Hepatocyte (in vitro differentiated cells): ENCODE measurements around the gene SPRED2.

Source experiments
- EZH2 ChIP-seq: fragments of 200-600 bp; sonication (generic); IDR thresholded peaks from 2 replicates; pipeline ENCODE4 v1.6.1; 2016; ENCODE audit warnings: antibody characterized with exemption, mild to moderate bottlenecking, borderline replicate concordance
- TF ChIP-seq, protein P1 (sequence below): fragments of 200-600 bp; sonication (generic); IDR thresholded peaks from 2 replicates; pipeline ENCODE4 v1.5.1; 2016; ENCODE audit warnings: antibody characterized with exemption, mild to moderate bottlenecking; ENCODE audit not compliant: poor library complexity

DNA sequence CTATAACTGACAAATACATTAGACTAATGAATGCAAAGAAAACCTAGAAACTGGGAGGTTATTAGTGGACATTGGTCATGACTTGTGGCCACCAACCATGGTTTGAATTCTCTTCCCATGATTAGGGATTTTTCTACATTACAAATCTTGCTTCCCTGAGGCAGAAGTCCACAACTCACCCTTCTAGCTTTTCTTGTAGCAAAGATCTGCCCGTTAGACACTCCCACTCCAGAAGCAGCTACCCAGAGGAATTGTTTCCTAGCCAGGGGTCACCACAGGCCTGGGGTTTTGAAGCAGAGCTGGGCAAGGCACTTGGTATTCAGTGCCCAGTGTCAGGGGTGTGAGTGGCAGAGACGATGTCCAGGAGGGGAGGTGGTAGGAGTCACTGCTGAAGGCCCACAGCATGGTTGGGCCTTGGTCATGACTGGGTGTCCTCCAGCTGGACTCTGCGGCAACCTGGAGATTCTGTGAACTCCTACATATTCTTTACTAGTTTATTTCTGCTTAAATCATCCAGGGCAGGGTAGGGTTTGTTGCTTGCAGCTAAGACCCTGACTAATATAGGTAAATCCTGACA, 149.8 kb downstream of the SPRED2 start:
- TF ChIP-seq, protein P1, sequence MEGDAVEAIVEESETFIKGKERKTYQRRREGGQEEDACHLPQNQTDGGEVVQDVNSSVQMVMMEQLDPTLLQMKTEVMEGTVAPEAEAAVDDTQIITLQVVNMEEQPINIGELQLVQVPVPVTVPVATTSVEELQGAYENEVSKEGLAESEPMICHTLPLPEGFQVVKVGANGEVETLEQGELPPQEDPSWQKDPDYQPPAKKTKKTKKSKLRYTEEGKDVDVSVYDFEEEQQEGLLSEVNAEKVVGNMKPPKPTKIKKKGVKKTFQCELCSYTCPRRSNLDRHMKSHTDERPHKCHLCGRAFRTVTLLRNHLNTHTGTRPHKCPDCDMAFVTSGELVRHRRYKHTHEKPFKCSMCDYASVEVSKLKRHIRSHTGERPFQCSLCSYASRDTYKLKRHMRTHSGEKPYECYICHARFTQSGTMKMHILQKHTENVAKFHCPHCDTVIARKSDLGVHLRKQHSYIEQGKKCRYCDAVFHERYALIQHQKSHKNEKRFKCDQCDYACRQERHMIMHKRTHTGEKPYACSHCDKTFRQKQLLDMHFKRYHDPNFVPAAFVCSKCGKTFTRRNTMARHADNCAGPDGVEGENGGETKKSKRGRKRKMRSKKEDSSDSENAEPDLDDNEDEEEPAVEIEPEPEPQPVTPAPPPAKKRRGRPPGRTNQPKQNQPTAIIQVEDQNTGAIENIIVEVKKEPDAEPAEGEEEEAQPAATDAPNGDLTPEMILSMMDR, result no peak
- TF ChIP-seq EZH2, result no peak
